Endothelial cell of umbilical vein (primary cell): Measurements from ENCODE around the gene RNH1. TPM values are rescaled to one million over a fixed set of nuclear protein-coding genes. Genes with fewer than 3 reads are reported as not detected.

ENCODE experiments used
- BruUV-seq: library from RNA; stranded (reverse); fragments of 400-500 nt; replicated peaks from 2 replicates; lab custom pipeline; 2021; lab: Mats Ljungman, UMichigan
- CTCF ChIA-PET: fragments of 300-600, 350-600 bp; sonication (Branson Sonifier 250); formaldehyde crosslinking; loops from one replicate; lab custom pipeline; 2021; ENCODE audit warnings: antibody characterized with exemption, inconsistent platforms; lab: Charles Lee
- POLR2A ChIA-PET: fragments of 300-600, 350-600 bp; sonication (Branson Sonifier 250); formaldehyde crosslinking; loops from one replicate; lab custom pipeline; 2021; ENCODE audit warnings: antibody characterized with exemption, inconsistent platforms; lab: Charles Lee
- DNase-seq: peaks from one replicate; pipeline ENCODE4 v3.0.0-alpha.2; 2011; ENCODE audit warnings: low read depth, low spot score
- FAIRE-seq: peaks from 2 replicates; lab custom pipeline; 2011; peaks lifted over from hg19 to GRCh38; lab: Jason Lieb, UNC
- H2AFZ ChIP-seq: 2 replicates; pipeline ENCODE4 v1.6.0; 2012; ENCODE audit warnings: low read depth, low read length, control low read depth, inconsistent platforms
- H3K27ac ChIP-seq: 2 replicates; pipeline ENCODE4 v1.5.1; 2011; ENCODE audit warnings: low read depth, mild to moderate bottlenecking, control low read depth, low read length, moderate library complexity; ENCODE audit not compliant: insufficient read depth
- H3K27me3 ChIP-seq, 2 experiments: 2 replicates each; pipeline versions ENCODE4 v1.6.0 to v1.6.1; 2011; ENCODE audit warnings: low read length in 2 of 2, mixed read lengths in 1 of 2; ENCODE audit not compliant: control insufficient read depth in 2 of 2, insufficient read depth in 2 of 2
- H3K36me3 ChIP-seq, 2 experiments: 2 replicates in 1 of 2; 3 replicates in 1 of 2; pipeline ENCODE4 v1.5.1; 2011; ENCODE audit warnings: low read length in 2 of 2, mild to moderate bottlenecking in 1 of 2, moderate library complexity in 1 of 2; ENCODE audit not compliant: control insufficient read depth in 2 of 2, insufficient read depth in 2 of 2; ENCODE audit errors: extremely low read depth in 1 of 2
- H3K4me1 ChIP-seq: 3 replicates; pipeline ENCODE4 v1.5.1; 2011; ENCODE audit warnings: mild to moderate bottlenecking, low read length; ENCODE audit not compliant: control insufficient read depth, insufficient read depth; ENCODE audit errors: extremely low read depth
- H3K4me2 ChIP-seq: 2 replicates; pipeline ENCODE4 v1.6.1; 2011; ENCODE audit warnings: low read length, control low read depth, mixed read lengths; ENCODE audit not compliant: insufficient read depth
- H3K4me3 ChIP-seq, 3 experiments: fragments of 200-600 bp in 1 of 3; sonication (generic), shearing (Covaris generic) in 1 of 3; replicated peaks in 1 of 3; 2 replicates each; pipeline ENCODE4 v1.5.1; 2011 to 2016; ENCODE audit warnings: control low read depth in 3 of 3, low read length in 3 of 3, mild to moderate bottlenecking in 2 of 3, inconsistent platforms in 1 of 3, low read depth in 1 of 3, moderate library complexity in 1 of 3; ENCODE audit not compliant: insufficient read depth in 1 of 3
- H3K79me2 ChIP-seq: 2 replicates; pipeline ENCODE4 v1.6.0; 2012; ENCODE audit warnings: low read length, inconsistent platforms; ENCODE audit not compliant: control insufficient read depth, insufficient read depth
- H3K9ac ChIP-seq: replicated peaks from 2 replicates; pipeline ENCODE3; 2011; ENCODE audit warnings: low read length, control low read depth; ENCODE audit not compliant: insufficient read depth; ENCODE audit errors: extremely low read depth
- H3K9me1 ChIP-seq: replicated peaks from 3 replicates; pipeline ENCODE4 v1.6.0; 2011; ENCODE audit warnings: mild to moderate bottlenecking, low read length; ENCODE audit not compliant: control insufficient read depth, insufficient read depth; ENCODE audit errors: extremely low read depth
- H3K9me3 ChIP-seq: replicated peaks from 2 replicates; pipeline ENCODE4 v1.5.1; 2012; ENCODE audit warnings: low read length, inconsistent platforms; ENCODE audit not compliant: control insufficient read depth, insufficient read depth
- H4K20me1 ChIP-seq: replicated peaks from 2 replicates; pipeline ENCODE3; 2011; ENCODE audit warnings: mild to moderate bottlenecking, low read length; ENCODE audit not compliant: control insufficient read depth, insufficient read depth; ENCODE audit errors: extremely low read depth
- EZH2 ChIP-seq: IDR thresholded peaks from 2 replicates; pipeline ENCODE4 v1.6.1; 2012; ENCODE audit warnings: borderline replicate concordance, low read depth, mild to moderate bottlenecking, moderate library complexity, low read length, inconsistent platforms; ENCODE audit not compliant: severe bottlenecking
- FOS ChIP-seq: IDR thresholded peaks from 2 replicates; pipeline ENCODE4 v1.6.1; 2011; ENCODE audit warnings: mild to moderate bottlenecking, low read length, moderate library complexity, borderline replicate concordance; ENCODE audit not compliant: insufficient read depth
- GATA2 ChIP-seq: IDR thresholded peaks from 2 replicates; pipeline ENCODE4 v1.7.0; 2011; ENCODE audit warnings: low read depth, mild to moderate bottlenecking, moderate library complexity, mixed read lengths, low read length; ENCODE audit not compliant: insufficient read length, insufficient read depth
- JUN ChIP-seq: IDR thresholded peaks from 2 replicates; pipeline ENCODE4 v1.6.1; 2011; ENCODE audit warnings: borderline replicate concordance, low read depth; ENCODE audit not compliant: insufficient read length, insufficient read depth
- MYC ChIP-seq: IDR thresholded peaks from one replicate; pipeline ENCODE4 v1.6.1; 2011; ENCODE audit warnings: mild to moderate bottlenecking, low read depth, low read length
- POLR2A ChIP-seq: IDR thresholded peaks from 2 replicates; pipeline ENCODE4 v1.6.1; 2012; ENCODE audit warnings: low read depth, mild to moderate bottlenecking, control low read depth, low read length
- POLR2AphosphoS5 ChIP-seq: IDR thresholded peaks from 2 replicates; pipeline ENCODE4 v1.6.1; 2012; ENCODE audit warnings: low read depth, mild to moderate bottlenecking, control low read depth, low read length, moderate library complexity; ENCODE audit not compliant: insufficient read depth
- dilution Hi-C: fragments of 300-500 bp; cut with MboI; formaldehyde crosslinking; loops from one replicate; pipeline ENCODE4 v1.15.0; 2019; ENCODE audit warnings: low sequenced_read_pairs; ENCODE audit not compliant: extremely low pct_ligation_motif_present
- intact Hi-C: fragments of 100-400 bp; cut with micrococcal nuclease; formaldehyde crosslinking; loops from one replicate; pipeline ENCODE4 v1.10.0; 2022
- polyA plus RNA-seq, 4 experiments: library from polyadenylated mRNA; depleted of rRNA in 3 of 4; stranded (reverse) in 3 of 4; unstranded in 1 of 4; fragments of >200 nt; gene quantifications; 2 replicates each; pipeline versions ENCODE4 v1.2.1 to v1.2.3, GENCODE V29; 2011 to 2012; ENCODE audit warnings: missing spikeins in 1 of 4
- total RNA-seq: library from RNA; stranded (reverse); gene quantifications from 2 replicates; pipeline ENCODE4 v1.2.3, GENCODE V29; 2021
- TF ChIP-seq, protein P1 (sequence below), 2 donors: IDR thresholded peaks; 1 replicate in 1 of 2; 2 replicates in 1 of 2; pipeline ENCODE4 v1.5.1; 2011; ENCODE audit warnings: low read length in 2 of 2, mild to moderate bottlenecking in 2 of 2, moderate library complexity in 2 of 2, control low read depth in 1 of 2, inconsistent platforms in 1 of 2, low read depth in 1 of 2; ENCODE audit not compliant: insufficient read depth in 1 of 2; ENCODE audit errors: extremely low read depth in 1 of 2
- TF ChIP-seq, protein P2 (sequence below): IDR thresholded peaks from 2 replicates; pipeline ENCODE4 v1.6.1; 2011; ENCODE audit not compliant: insufficient read depth, insufficient read length

The RNH1 gene
- total and polyA plus RNA-seq, 2 donors (not counting 3 experiments of a cell fraction or from before 2014, with no cell fraction given), result 144 to 198 TPM

DNA sequence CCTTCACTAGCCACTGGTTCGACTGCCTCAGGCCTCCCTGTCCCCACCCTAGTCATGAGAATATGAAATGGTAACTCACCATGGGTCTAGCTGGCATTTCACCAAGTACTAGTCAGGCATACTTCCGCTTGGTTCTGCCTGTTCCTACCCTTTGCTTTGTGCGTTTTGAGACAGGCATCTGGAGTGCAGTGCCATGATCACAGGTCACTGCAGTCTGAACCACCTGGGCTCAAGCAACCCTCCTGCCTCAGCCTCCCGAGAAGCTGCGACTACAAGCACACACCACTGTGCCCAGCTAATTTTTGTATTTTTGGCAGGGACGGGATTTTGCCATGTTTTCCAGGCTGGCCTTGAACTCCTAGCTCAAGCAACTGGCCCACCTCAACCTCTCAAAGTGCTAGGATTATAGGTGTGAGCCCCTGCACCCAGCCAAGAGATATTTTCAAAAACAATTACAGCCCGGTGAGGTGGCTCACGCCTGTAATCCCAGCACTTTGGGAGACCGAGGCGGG is 14.2 kb upstream of the RNH1 start:
- Histone ChIP-seq H3K27ac (no peak overlapping the region), H3K9me1 (no peaks in the 10 kb centered on the region), H3K4me1 (peaks cover 3% of the 10 kb centered on the region), H2AFZ (no peak overlapping the region), H3K79me2 (no peaks in the 10 kb centered on the region), H3K9me3 (no peaks in the 10 kb centered on the region), H3K4me2 (no peak overlapping the region), H3K9ac (no peak overlapping the region), H3K4me3 (no peak overlapping the region), H3K27me3 (no peaks in the 10 kb centered on the region), H4K20me1 (no peaks in the 10 kb centered on the region), H3K36me3 (no peaks in the 10 kb centered on the region)
- TF ChIP-seq POLR2A (no peak), MYC (no peak), GATA2 (no peak), JUN (no peak), FOS (no peak), POLR2AphosphoS5 (no peak), EZH2 (no peak)
- TF ChIP-seq, protein P1, sequence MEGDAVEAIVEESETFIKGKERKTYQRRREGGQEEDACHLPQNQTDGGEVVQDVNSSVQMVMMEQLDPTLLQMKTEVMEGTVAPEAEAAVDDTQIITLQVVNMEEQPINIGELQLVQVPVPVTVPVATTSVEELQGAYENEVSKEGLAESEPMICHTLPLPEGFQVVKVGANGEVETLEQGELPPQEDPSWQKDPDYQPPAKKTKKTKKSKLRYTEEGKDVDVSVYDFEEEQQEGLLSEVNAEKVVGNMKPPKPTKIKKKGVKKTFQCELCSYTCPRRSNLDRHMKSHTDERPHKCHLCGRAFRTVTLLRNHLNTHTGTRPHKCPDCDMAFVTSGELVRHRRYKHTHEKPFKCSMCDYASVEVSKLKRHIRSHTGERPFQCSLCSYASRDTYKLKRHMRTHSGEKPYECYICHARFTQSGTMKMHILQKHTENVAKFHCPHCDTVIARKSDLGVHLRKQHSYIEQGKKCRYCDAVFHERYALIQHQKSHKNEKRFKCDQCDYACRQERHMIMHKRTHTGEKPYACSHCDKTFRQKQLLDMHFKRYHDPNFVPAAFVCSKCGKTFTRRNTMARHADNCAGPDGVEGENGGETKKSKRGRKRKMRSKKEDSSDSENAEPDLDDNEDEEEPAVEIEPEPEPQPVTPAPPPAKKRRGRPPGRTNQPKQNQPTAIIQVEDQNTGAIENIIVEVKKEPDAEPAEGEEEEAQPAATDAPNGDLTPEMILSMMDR (IDR thresholded peaks at IDR 0.05; ENCODE audit: extremely low read depth in 1 of 2, insufficient read depth in 1 of 2, low read depth in 1 of 2, low read length in 2 of 2), result no peak
- TF ChIP-seq, protein P2, sequence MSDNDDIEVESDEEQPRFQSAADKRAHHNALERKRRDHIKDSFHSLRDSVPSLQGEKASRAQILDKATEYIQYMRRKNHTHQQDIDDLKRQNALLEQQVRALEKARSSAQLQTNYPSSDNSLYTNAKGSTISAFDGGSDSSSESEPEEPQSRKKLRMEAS, result no peak
- no peak for FAIRE-seq
- POLR2A ChIA-PET, result no interaction called here
- CTCF ChIA-PET, result interaction anchor here (1.2 kb wide), 1 partner anchor 81 kb away, joined by 4 read pairs; no protein-coding TSS in a partner anchor
- dilution Hi-C loops, result no loop called here
- DNase-seq, result no peak
- no TSS peak for BruUV-seq
- intact Hi-C loops, result no loop called here
